Stomach (tissue), 4 donors: ENCODE data around the gene TNFSF18.

Experiments used
- POLR2A ChIP-seq, 4 donors: fragments of 450-650 bp; IDR thresholded peaks; one replicate each; pipeline ENCODE4 v1.6.1; 2016; ENCODE audit warnings: antibody characterized with exemption in 4 of 4, control low read depth in 2 of 4, mild to moderate bottlenecking in 1 of 4, moderate library complexity in 1 of 4
- TF ChIP-seq, protein P1 (sequence below), 7 experiments: fragments of 450-650 bp in 4 of 7; fragments of 200-600 bp in 3 of 7; sonication (generic) in 3 of 7; IDR thresholded peaks; one replicate each; pipeline ENCODE4 v1.5.1; 2016 to 2019; ENCODE audit warnings: antibody characterized with exemption in 7 of 7, control low read depth in 2 of 7, mild to moderate bottlenecking in 1 of 7

DNA sequence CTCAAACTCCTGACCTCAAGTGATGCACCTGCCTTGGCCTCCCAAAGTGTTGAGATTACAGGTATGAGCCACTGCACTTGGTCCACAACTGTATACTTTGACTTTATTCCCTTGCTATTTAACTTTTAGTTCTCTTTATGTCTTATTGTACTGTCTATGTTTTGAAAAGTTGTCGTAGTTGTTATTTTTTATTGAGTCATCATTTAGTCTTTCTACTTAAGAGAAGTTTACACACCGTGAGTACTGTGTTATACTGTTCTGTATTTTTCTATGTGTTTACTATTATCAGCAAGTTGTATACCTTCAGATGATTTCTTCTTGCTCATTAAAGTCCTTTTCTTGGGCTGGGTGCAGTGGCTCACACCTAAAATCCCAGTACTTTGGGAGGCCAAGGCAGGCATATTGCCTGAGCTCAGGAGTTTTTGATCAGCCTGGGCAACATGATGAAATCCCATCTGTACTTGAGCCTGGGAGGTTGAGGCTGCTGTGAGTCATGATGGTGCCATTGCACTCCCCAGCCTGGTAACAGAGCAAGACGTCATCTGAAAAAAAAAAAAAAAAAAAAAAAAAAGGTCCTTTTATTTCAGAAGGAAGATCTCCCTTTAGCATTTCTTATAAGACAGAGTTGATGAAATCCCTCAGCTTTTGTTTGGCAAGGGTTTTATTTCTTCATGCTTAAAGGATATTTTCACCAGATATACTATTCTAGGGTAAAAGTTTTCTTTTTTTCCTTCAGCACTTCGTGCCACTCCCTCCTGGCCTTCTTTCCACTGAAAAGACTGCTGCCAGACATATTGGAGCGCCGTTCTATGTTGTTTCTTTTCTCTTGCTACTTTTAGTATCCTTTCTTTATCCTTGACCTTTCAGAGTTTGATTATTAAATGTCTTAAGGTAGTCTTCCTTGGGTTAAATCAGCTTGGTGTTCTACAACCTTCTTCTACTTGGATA lies 47.6 kb downstream of the TNFSF18 start:
- TF ChIP-seq, protein P1, sequence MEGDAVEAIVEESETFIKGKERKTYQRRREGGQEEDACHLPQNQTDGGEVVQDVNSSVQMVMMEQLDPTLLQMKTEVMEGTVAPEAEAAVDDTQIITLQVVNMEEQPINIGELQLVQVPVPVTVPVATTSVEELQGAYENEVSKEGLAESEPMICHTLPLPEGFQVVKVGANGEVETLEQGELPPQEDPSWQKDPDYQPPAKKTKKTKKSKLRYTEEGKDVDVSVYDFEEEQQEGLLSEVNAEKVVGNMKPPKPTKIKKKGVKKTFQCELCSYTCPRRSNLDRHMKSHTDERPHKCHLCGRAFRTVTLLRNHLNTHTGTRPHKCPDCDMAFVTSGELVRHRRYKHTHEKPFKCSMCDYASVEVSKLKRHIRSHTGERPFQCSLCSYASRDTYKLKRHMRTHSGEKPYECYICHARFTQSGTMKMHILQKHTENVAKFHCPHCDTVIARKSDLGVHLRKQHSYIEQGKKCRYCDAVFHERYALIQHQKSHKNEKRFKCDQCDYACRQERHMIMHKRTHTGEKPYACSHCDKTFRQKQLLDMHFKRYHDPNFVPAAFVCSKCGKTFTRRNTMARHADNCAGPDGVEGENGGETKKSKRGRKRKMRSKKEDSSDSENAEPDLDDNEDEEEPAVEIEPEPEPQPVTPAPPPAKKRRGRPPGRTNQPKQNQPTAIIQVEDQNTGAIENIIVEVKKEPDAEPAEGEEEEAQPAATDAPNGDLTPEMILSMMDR (IDR thresholded peaks at IDR 0.05), result no peak
- no peak for TF ChIP-seq POLR2A (IDR thresholded peaks at IDR 0.05)
